Measurements from ENCODE around the gene MYBPH. TPM values are rescaled to one million over a fixed set of nuclear protein-coding genes. Genes with fewer than 3 reads are reported as not detected.

Gene MYBPH
- total RNA-seq, 1 donor from 2014 or later = not detected

- no peak for ATAC-seq
- DNase-seq (ENCODE audit: low spot score) = no peak
Measured at GRCh38 chr1:203179667-203180005, 4.0 kb upstream of the MYBPH start.

- no peak for ATAC-seq
- DNase-seq (ENCODE audit: low spot score) = no peak
Measured at GRCh38 chr1:203178821-203179666, 3.4 kb upstream of the MYBPH start.

- no peak for DNase-seq (ENCODE audit: low spot score)
Measured at GRCh38 chr1:203178083-203178482, 2.5 kb upstream of the MYBPH start.

DNA sequence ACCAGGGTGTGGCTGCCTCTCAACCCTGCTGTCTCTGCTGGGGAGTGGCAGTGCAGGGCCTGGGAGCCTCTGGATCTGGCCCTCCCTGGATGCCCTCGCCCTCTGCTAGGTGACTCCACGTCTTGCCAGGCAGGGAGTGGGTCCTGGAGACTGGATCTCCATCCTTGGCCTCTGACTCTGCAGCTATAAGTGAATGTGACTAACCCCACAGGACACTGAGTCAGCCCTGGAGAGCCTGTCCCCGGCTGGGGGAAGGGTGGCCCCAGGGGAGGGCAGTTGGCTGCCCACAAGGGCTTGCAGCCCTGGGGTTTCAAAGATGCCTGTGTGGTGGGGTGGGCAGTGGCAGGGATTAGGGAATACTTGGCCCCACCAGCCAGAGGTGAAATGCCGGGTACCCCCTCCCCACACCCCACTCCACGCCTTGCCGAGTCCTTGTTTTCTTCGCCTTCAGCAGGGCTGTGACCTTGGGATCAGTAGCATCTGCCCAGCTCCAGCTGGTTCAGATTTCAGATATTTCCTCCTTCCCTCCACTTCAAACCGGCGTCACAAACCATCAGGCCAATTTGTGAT, 1.9 kb upstream of the MYBPH start:
- ATAC-seq = no peak
- no peak for DNase-seq (ENCODE audit: low spot score)

More at GRCh38 chr1:203178083-203178482, 2.5 kb upstream of the MYBPH start:
- ATAC-seq = no peak

- no peak for DNase-seq (ENCODE audit: low spot score)
- ATAC-seq = no peak
Measured at GRCh38 chr1:203177036-203177405, 1.4 kb upstream of the MYBPH start.

- DNase-seq (ENCODE audit: low spot score) = no peak
- no peak for ATAC-seq
Measured at GRCh38 chr1:203176273-203177035, 828 bp upstream of the MYBPH start.

DNA sequence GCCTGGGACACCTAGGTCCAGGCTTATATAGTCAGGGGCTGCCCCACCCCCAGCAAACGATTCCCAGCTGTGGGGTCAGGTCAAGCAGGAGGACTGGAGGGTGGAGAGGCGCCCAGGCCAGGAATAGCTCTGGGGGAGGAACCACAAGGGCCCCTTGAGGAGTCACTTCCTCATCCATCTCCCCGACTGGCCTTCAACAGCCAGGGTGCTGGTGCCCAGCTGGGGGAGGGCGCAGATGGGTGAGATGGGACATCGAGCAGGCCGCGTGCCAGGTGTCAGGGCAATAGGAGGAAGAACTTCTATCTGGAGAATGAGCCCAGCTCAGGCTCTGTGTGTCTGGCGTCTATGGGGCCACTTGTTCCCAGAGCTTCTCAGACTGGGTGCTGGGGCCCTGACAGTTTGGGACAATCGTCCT, 208 bp upstream of the MYBPH start:
- ATAC-seq (peak; percentile 17), DNase-seq (ENCODE audit: low spot score) (no peak)

GRCh38 chr1:203174324-203174985, 1.2 kb downstream of the MYBPH start:
- ATAC-seq (no peak), DNase-seq (ENCODE audit: low spot score) (no peak)

DNA sequence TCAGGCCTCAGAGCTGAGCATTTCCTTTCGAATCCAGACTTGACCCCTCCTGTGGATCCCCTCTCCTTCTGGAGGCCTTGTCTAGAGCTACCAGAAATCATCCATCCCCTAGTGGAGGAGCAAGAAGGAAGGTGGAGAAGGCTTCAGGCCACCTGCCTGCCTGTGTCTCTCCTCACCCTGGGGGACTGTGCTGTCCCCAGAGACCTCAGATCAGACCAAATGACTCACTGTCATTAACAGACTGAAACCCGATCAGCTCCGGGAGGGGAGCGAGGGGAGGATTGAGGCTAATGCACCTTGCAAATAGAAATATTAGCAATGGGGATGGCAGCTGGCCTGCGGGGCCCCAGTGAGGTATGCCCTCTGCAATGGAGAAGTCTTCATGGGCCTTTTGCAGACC, 2.1 kb downstream of the MYBPH start:
- ATAC-seq (no peak), DNase-seq (ENCODE audit: low spot score) (no peak)

DNA sequence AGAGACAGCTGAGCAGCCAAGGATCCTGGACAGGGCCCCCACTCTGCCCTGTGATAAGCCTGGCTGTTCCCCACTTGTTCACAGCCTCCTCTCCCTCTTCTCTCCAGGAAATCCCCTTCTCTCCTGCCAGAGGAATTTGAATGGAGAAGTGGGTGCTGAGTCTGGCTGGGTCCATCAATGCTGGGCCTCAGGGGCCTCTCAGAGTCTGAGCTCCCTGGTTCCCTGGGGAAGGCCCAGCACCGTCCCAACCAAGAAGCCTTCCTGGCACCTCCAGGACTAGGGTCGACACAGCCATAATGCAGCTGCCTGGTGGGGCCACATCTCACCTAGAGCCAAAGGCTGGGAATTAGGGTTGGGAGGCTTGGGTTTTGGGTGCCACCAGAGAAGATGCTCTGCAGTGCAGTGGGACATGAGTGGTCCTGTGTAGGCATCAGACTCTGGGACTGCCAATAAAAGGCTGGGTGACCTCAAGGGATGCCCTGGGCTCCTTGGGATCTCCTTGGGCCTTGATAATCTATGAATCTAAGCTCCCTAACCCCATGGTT, 2.5 kb downstream of the MYBPH start:
- no peak for ATAC-seq
- no peak for DNase-seq (ENCODE audit: low spot score)

DNA sequence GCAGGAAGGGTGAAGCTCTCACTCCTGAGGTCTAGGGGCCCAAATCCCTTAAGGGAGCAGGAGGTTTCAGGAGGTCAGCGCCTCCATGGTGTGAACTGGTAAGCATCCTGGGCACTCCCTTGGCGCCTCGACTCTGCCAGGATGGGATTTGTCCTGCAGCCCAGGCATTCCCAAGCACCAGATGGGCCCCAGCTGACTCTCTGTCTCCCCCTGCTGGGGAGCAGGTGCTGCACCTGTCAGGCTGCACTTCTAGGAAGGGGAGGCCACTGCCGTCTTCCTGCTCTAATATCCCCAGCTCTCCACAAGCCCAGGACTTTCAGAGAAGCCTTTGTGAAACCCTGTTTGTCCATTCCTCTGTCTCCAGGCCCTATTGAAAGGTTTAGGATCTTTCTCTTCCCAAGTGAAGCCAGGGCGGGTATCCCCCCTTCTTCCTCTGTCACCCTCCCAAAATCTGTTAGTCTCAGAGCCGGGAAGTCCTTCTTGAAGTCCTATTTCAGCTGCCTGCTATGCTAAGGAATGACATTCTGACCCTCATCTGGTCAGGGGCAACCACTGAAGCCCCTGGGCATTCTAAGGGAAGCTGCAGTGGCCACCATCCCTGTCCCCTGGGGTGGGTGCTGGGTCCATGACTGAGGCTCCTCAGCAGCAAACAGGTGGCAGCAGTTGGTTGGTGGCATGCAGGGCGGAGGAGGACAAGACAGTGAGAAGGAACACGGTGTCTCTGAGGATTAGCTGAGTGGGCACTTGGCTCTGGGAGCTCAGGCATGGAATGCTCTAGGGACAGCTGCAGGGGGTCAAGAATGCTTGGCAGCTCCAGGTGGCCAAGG, 3.2 kb downstream of the MYBPH start:
- ATAC-seq = peak; percentile 89
- DNase-seq (ENCODE audit: low spot score) = peak; percentile 71

GRCh38 chr1:203171341-203172183, 4.1 kb downstream of the MYBPH start:
- no peak for DNase-seq (ENCODE audit: low spot score)
- no peak for ATAC-seq

- ATAC-seq (no peak), DNase-seq (ENCODE audit: low spot score) (no peak)
Measured at GRCh38 chr1:203170625-203171330, 4.8 kb downstream of the MYBPH start.

- no peak for DNase-seq (ENCODE audit: low spot score)
- no peak for ATAC-seq
Measured at GRCh38 chr1:203169770-203170520, 5.7 kb downstream of the MYBPH start.

GRCh38 chr1:203168991-203169390, 6.6 kb downstream of the MYBPH start:
- DNase-seq (ENCODE audit: low spot score) (no peak), ATAC-seq (no peak)

DNA sequence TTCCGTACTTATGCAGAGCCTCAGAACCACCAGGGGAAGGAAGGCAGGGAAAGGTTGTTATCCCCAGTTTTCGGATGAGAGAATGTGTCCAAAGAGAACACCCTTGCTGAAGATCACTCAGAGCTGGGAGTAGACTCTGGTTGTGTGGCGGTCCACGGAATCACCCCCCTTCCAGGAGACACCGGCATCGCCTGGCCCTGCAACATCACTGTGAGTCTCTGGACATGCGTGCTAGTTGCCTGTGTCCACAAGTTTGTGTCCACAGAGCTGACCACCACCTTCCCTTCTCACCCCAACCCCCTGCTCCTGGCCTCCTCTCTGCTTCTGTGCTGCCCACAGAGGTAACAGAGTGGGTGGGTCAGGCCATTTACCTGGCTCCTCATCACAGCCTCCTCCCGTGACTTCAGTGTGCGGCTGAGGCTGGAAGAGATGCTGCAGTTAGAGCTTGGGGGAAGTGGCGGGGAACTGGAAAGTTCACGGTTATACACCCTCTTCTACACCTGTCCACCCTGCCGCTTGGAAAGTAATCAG, 7.3 kb downstream of the MYBPH start:
- no peak for DNase-seq (ENCODE audit: low spot score)
- no peak for ATAC-seq

GRCh38 chr1:203167913-203168200, 7.8 kb downstream of the MYBPH start:
- no peak for ATAC-seq
- DNase-seq (ENCODE audit: low spot score) = no peak

Measured in left lobe of liver (tissue), 2 donors.